WERI-Rb-1 (cell line): ENCODE measurements around the gene TLDC2.

Experiments used
- DNase-seq: peaks from one replicate; pipeline ENCODE4 v3.0.0-alpha.2; 2020
- H3K27ac ChIP-seq: fragments of 250-450 bp; sonication (Bioruptor Pico); 2 replicates; pipeline ENCODE4 v1.5.1; 2020; ENCODE audit warnings: mild to moderate bottlenecking, moderate library complexity
- H3K27me3 ChIP-seq: fragments of 250-450 bp; sonication (Bioruptor Pico); 2 replicates; pipeline ENCODE4 v1.5.1; 2021; ENCODE audit warnings: mild to moderate bottlenecking, low read depth, moderate library complexity; ENCODE audit not compliant: insufficient read depth, severe bottlenecking
- H3K36me3 ChIP-seq: fragments of 250-450 bp; sonication (Bioruptor Pico); 2 replicates; pipeline ENCODE4 v1.5.1; 2020; ENCODE audit warnings: mild to moderate bottlenecking, moderate library complexity
- H3K4me3 ChIP-seq: 2 replicates; pipeline ENCODE4 v1.5.1; 2011; ENCODE audit warnings: low read depth, mild to moderate bottlenecking, control low read depth, low read length
- H3K9me3 ChIP-seq: fragments of 250-450 bp; sonication (Bioruptor Pico); 2 replicates; pipeline ENCODE4 v1.5.1; 2021; ENCODE audit warnings: mild to moderate bottlenecking, moderate library complexity; ENCODE audit not compliant: severe bottlenecking
- TF ChIP-seq, protein P1 (sequence below): IDR thresholded peaks from 2 replicates; pipeline ENCODE4 v1.5.1; 2011; ENCODE audit warnings: low read depth, mild to moderate bottlenecking, control low read depth, inconsistent platforms, low read length

TLDC2 gene

GRCh38 chr20:36854348-36855240, 21.3 kb upstream of the TLDC2 start:
- DNase-seq, result no peak
- Histone ChIP-seq H3K4me3 (no peak overlapping the region), H3K27ac (no peak overlapping the region), H3K36me3 (peaks cover 15% of the 10 kb centered on the region), H3K27me3 (no peaks in the 10 kb centered on the region), H3K9me3 (peaks cover 3% of the 10 kb centered on the region)
- TF ChIP-seq, protein P1, sequence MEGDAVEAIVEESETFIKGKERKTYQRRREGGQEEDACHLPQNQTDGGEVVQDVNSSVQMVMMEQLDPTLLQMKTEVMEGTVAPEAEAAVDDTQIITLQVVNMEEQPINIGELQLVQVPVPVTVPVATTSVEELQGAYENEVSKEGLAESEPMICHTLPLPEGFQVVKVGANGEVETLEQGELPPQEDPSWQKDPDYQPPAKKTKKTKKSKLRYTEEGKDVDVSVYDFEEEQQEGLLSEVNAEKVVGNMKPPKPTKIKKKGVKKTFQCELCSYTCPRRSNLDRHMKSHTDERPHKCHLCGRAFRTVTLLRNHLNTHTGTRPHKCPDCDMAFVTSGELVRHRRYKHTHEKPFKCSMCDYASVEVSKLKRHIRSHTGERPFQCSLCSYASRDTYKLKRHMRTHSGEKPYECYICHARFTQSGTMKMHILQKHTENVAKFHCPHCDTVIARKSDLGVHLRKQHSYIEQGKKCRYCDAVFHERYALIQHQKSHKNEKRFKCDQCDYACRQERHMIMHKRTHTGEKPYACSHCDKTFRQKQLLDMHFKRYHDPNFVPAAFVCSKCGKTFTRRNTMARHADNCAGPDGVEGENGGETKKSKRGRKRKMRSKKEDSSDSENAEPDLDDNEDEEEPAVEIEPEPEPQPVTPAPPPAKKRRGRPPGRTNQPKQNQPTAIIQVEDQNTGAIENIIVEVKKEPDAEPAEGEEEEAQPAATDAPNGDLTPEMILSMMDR, result no peak

- Histone ChIP-seq H3K9me3 (peaks cover 3% of the 10 kb centered on the region), H3K4me3 (no peak overlapping the region), H3K36me3 (peaks cover 20% of the 10 kb centered on the region), H3K27me3 (no peaks in the 10 kb centered on the region), H3K27ac (no peak overlapping the region)
- TF ChIP-seq, protein P1, result no peak
- no peak for DNase-seq
Observed at GRCh38 chr20:36855241-36855657, 20.7 kb upstream of the TLDC2 start.

GRCh38 chr20:36856195-36856594, 19.7 kb upstream of the TLDC2 start:
- TF ChIP-seq, protein P1, result no peak
- no peak for DNase-seq
- Histone ChIP-seq H3K27me3 (no peaks in the 10 kb centered on the region), H3K9me3 (no peaks in the 10 kb centered on the region), H3K36me3 (peaks cover 29% of the 10 kb centered on the region), H3K27ac (no peak overlapping the region), H3K4me3 (no peak overlapping the region)

DNA sequence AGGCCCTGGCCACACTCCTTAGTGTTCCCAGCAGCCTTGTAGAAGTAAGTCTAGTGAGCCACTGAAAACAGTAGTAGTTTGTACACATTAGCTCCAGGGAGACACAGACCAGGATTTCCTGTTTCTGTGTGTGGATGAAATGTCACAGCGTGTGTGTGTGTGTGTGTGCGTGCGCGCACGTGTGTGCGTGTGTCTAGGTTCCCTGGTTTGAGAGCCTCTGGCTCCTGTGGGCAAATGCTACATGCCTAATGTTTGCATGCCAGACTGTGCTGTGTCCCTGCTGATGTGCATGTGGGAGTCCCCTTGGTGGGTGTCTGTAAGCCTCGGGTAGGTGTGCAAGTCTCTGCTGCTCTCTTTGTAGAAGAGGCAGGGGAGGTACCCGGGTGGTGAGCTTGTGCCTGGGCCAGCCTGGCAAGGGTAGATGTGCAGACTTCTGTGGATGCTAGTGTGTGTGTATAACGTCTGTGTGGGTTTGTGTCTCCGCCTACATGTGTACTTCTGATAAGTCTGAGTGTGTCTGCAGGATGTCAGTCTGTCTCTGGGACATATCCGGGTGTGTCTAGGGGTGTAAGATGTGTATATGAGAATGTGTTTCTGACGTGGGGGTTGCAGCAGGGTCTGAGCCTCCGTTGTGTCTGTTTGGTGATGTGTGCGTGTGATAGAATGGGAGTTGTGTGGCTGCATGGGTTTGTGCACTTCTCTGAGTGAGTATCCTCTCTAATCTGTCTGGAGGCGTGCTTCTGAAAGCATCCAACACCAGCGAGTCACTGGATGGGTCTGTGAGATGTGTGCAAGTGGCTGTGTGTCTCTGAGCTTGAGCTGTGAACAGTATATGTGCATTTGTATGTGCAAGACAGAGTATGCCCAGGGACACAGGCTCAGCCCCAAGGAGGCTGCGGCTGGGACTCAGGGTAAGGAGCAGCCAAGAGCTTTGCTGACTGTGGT, 19.0 kb upstream of the TLDC2 start:
- no peak overlapping the region for H3K27ac ChIP-seq

GRCh38 chr20:36859282-36859555, 16.7 kb upstream of the TLDC2 start:
- Histone ChIP-seq H3K4me3 (no peak overlapping the region), H3K27me3 (no peaks in the 10 kb centered on the region), H3K27ac (no peak overlapping the region), H3K36me3 (peaks cover 26% of the 10 kb centered on the region), H3K9me3 (no peaks in the 10 kb centered on the region)
- TF ChIP-seq, protein P1, result no peak
- peak; percentile 27 for DNase-seq

More for the DNA sequence above, 19.0 kb upstream of the TLDC2 start:
- Histone ChIP-seq H3K4me3 (no peak overlapping the region), H3K36me3 (peaks cover 36% of the 10 kb centered on the region), H3K27me3 (no peaks in the 10 kb centered on the region), H3K9me3 (no peaks in the 10 kb centered on the region)
- TF ChIP-seq, protein P1, result no peak
- DNase-seq, result no peak
